GM23248 (cell line): ENCODE results near the gene MMP2. TPM values are rescaled to one million over a fixed set of nuclear protein-coding genes. Genes with fewer than 3 reads are reported as not detected.

ENCODE experiments used
- DNase-seq: peaks from one replicate; pipeline ENCODE4 v3.0.0-alpha.2; 2015
- H2AFZ ChIP-seq: fragments of 200-600 bp; sonication (generic); 2 replicates; pipeline ENCODE4 v1.6.1; 2016; ENCODE audit warnings: antibody characterized with exemption
- H3F3A ChIP-seq: fragments of 200-600 bp; sonication (generic); 2 replicates; pipeline ENCODE4 v1.6.1; 2016; ENCODE audit warnings: mild to moderate bottlenecking, antibody characterized with exemption, mixed run types; ENCODE audit not compliant: insufficient read depth
- H3K27ac ChIP-seq: fragments of 200-600 bp; sonication (generic); 2 replicates; pipeline ENCODE4 v1.5.1; 2016; ENCODE audit warnings: mild to moderate bottlenecking
- H3K27me3 ChIP-seq: fragments of 200-600 bp; sonication (generic); replicated peaks from 2 replicates; pipeline ENCODE4 v1.6.1; 2016; ENCODE audit warnings: mild to moderate bottlenecking; ENCODE audit not compliant: insufficient read depth
- H3K36me3 ChIP-seq: fragments of 200-600 bp; sonication (generic); 2 replicates; pipeline ENCODE4 v1.6.1; 2016; ENCODE audit warnings: low read depth, mild to moderate bottlenecking
- H3K4me1 ChIP-seq: fragments of 200-600 bp; sonication (generic); 2 replicates; pipeline ENCODE4 v1.6.1; 2016; ENCODE audit warnings: mild to moderate bottlenecking; ENCODE audit not compliant: insufficient read depth
- H3K4me2 ChIP-seq: fragments of 200-600 bp; sonication (generic); one replicate; pipeline ENCODE4 v1.6.1; 2016; ENCODE audit warnings: mild to moderate bottlenecking; ENCODE audit not compliant: unreplicated experiment
- H3K4me3 ChIP-seq: fragments of 200-600 bp; sonication (generic); 2 replicates; pipeline ENCODE4 v1.5.1; 2016; ENCODE audit warnings: mild to moderate bottlenecking
- H3K79me2 ChIP-seq: fragments of 200-600 bp; sonication (generic); 2 replicates; pipeline ENCODE4 v1.6.1; 2016; ENCODE audit warnings: mild to moderate bottlenecking; ENCODE audit not compliant: insufficient read depth
- H3K9ac ChIP-seq: fragments of 200-600 bp; sonication (generic); 2 replicates; pipeline ENCODE4 v1.6.1; 2016; ENCODE audit warnings: mild to moderate bottlenecking
- H3K9me2 ChIP-seq: fragments of 200-600 bp; sonication (generic); 2 replicates; pipeline ENCODE4 v1.6.1; 2016; ENCODE audit warnings: mixed run types, mild to moderate bottlenecking, moderate library complexity; ENCODE audit not compliant: insufficient read depth
- H3K9me3 ChIP-seq: fragments of 200-600 bp; sonication (generic); one replicate; pipeline ENCODE4 v1.6.1; 2017; ENCODE audit warnings: low read depth
- H4K20me1 ChIP-seq: fragments of 200-600 bp; sonication (generic); 2 replicates; pipeline ENCODE4 v1.6.0; 2016; ENCODE audit not compliant: insufficient read depth
- EZH2 ChIP-seq: fragments of 200-600 bp; sonication (generic); IDR thresholded peaks from 2 replicates; pipeline ENCODE4 v1.6.1; 2018; ENCODE audit warnings: antibody characterized with exemption, mild to moderate bottlenecking; ENCODE audit not compliant: insufficient read depth, poor library complexity, severe bottlenecking
- EZH2phosphoT487 ChIP-seq: fragments of 200-600 bp; sonication (generic); IDR thresholded peaks from 2 replicates; pipeline ENCODE4 v1.6.1; 2018; ENCODE audit warnings: antibody characterized with exemption, moderate library complexity, mild to moderate bottlenecking, low read depth; ENCODE audit not compliant: insufficient read depth
- WGBS, 2 experiments: methylation state at CpG; one replicate each; pipeline ENCODE4 v1.1.6; 2015 to 2017; ENCODE audit warnings: low lambda C conversion rate in 2 of 2, low coverage in 1 of 2; ENCODE audit errors: missing lambda C conversion rate in 2 of 2; 5-methylcytosine and 5-hydroxymethylcytosine counted together
- in situ Hi-C: fragments of 300-500 bp; cut with MboI; formaldehyde crosslinking; loops from 2 replicates; pipeline ENCODE4 v1.15.0; 2020
- polyA plus RNA-seq: library from polyadenylated mRNA; unstranded; fragments of >200 nt; fragmentation: Nextera tagmentation; extraction: Ambion mirVana; gene quantifications from 2 replicates; pipeline ENCODE4 v1.2.1, GENCODE V29; 2016
- total RNA-seq: library from RNA; depleted of rRNA; stranded (reverse); fragments of >200 nt; shearing (Covaris generic); gene quantifications from 2 replicates; pipeline ENCODE4 v1.2.3, GENCODE V29; 2014

Gene MMP2
- total and polyA plus RNA-seq, 2 experiments from 2014 or later: 1,299 to 1,484 TPM

DNA sequence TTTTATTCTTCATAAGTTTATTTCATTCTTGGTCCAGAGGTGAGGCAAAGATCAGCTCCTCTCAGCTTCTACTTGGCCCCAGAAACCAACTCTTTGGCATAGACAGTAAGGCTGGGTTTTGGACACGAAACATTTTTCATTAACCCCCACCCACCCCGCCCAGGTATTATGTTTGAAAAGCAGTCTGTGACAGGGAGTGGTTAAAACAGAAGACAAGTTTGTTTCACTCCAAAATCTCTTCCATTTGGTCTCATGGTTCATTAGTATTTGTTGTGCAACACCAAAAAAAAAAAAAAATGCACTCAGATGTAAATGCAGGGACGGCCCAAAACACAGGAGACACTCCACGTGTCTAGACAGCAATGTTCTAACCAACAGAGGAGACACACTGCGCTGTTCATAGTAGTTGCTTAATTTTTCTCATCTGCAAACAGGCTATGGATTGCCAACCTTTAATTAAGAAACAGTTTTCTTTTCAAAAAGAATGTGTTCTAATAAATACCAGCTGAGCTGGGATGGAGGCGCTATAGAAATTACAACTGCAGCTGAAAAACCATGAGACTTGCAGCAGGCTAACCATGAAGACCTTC, 39.8 kb upstream of the MMP2 start:
- Histone ChIP-seq H3K27me3 (peaks cover 52% of the 10 kb centered on the region), H3K79me2 (no peaks in the 10 kb centered on the region), H3K27ac (no peak overlapping the region), H4K20me1 (no peaks in the 10 kb centered on the region), H3K4me1 (peaks cover 11% of the 10 kb centered on the region; the same call in 1 of the 2 replicates), H3K36me3 (no peaks in the 10 kb centered on the region), H3K9me2 (no peaks in the 10 kb centered on the region), H3K9me3 (no peaks in the 10 kb centered on the region), H2AFZ (no peak overlapping the region), H3K4me3 (no peak overlapping the region), H3K9ac (no peak overlapping the region), H3K4me2 (no peak overlapping the region), H3F3A (0 out of 2 replicates have a peak, but pooled peaks cover 8% of the 10 kb centered on the region)
- TF ChIP-seq EZH2 (no peak), EZH2phosphoT487 (no peak)
- in situ Hi-C loops: no loop called here
- WGBS, 2 experiments: 2 to 3% methylated on average over 6 of the region's 6 CpGs
- peak; percentile 53 for DNase-seq

GRCh38 chr16:55443434-55444346, 35.3 kb upstream of the MMP2 start:
- H3K9me3 ChIP-seq: no peaks in the 10 kb centered on the region
- no peaks in the 10 kb centered on the region for H3K9me2 ChIP-seq
- no peaks in the 10 kb centered on the region for H4K20me1 ChIP-seq
- no peaks in the 10 kb centered on the region for H3K79me2 ChIP-seq
- no peak for DNase-seq
- TF ChIP-seq EZH2 (no peak), EZH2phosphoT487 (no peak)
- no peak overlapping the region for H2AFZ ChIP-seq
- 0 out of 2 replicates have a peak, but pooled peaks cover 8% of the 10 kb centered on the region for H3F3A ChIP-seq
- WGBS, 2 experiments: 43 to 44% methylated on average over 11 of the region's 11 CpGs
- no peaks in the 10 kb centered on the region for H3K36me3 ChIP-seq
- peaks cover 24% of the 10 kb centered on the region for H3K27me3 ChIP-seq
- no peak overlapping the region for H3K4me2 ChIP-seq
- H3K4me3 ChIP-seq: no peak overlapping the region
- in situ Hi-C loops: loop anchor here (10.0 kb wide), 1 partner anchor 401 kb away; no protein-coding TSS in a partner anchor
- H3K4me1 ChIP-seq: peaks cover 7% of the 10 kb centered on the region; the same call in 1 of the 2 replicates
- no peak overlapping the region for H3K27ac ChIP-seq
- H3K9ac ChIP-seq: no peak overlapping the region

DNA sequence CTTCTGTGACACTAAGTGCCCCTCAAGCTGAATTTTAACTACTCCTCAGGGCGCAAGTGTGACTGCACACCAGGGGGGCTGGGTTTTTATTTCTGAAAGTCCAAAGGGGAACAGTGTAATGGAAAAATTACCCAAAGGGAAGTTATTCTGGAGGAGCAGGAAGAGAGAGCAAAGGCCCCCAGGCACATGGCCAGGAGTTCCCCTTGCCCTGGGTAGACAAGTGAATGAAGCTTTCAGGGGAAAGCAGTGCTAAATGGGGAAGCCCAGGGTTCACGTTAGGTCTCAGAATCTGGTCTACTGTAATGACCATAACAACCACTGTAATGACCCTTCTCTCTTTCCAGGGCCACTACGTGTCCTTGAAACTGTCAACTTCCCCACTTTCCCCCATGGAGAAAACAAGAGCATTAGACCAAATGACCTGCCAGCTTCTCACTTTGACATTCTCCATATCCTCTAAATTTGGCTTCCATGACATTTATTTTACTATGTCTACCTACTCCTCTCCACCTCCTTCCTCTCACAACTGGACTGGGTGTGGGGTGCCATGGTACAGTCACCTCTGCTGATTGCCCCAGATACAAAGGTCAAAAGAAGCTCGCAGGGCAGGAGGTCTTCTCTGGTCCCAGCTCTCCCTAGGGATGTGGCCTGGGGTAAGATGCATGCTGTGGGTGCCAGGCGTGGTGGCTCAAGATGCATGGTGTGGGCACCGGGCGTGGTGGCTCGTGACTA, 34.1 kb upstream of the MMP2 start:
- no peaks in the 10 kb centered on the region for H3K9me2 ChIP-seq
- no peak overlapping the region for H3K27ac ChIP-seq
- no peaks in the 10 kb centered on the region for H4K20me1 ChIP-seq
- H3K36me3 ChIP-seq: no peaks in the 10 kb centered on the region
- H3K27me3 ChIP-seq: peaks cover 16% of the 10 kb centered on the region
- no peak overlapping the region for H3K4me3 ChIP-seq
- no peaks in the 10 kb centered on the region for H3K4me1 ChIP-seq
- no peak for DNase-seq
- H3F3A ChIP-seq: no peaks in the 10 kb centered on the region
- no peak overlapping the region for H2AFZ ChIP-seq
- no peak overlapping the region for H3K9ac ChIP-seq
- H3K79me2 ChIP-seq: no peaks in the 10 kb centered on the region
- in situ Hi-C loops: loop anchor here (10.0 kb wide), 1 partner anchor 400 kb away; no protein-coding TSS in a partner anchor
- 58 to 67% methylated on average over 8 of the region's 8 CpGs for WGBS, 2 experiments
- TF ChIP-seq EZH2phosphoT487 (no peak), EZH2 (no peak)
- no peaks in the 10 kb centered on the region for H3K9me3 ChIP-seq
- H3K4me2 ChIP-seq: no peak overlapping the region

GRCh38 chr16:55447231-55447630, 31.8 kb upstream of the MMP2 start:
- in situ Hi-C loops: loop anchor here (10.0 kb wide), 1 partner anchor 398 kb away; no protein-coding TSS in a partner anchor
- TF ChIP-seq EZH2phosphoT487 (no peak), EZH2 (no peak)

More at GRCh38 chr16:55447231-55447630, 31.8 kb upstream of the MMP2 start:
- Histone ChIP-seq H3K9me2 (no peaks in the 10 kb centered on the region), H3F3A (no peaks in the 10 kb centered on the region), H4K20me1 (no peaks in the 10 kb centered on the region), H3K4me1 (no peaks in the 10 kb centered on the region), H3K4me3 (no peak overlapping the region), H3K4me2 (no peak overlapping the region), H3K27ac (no peak overlapping the region), H3K36me3 (no peaks in the 10 kb centered on the region), H3K27me3 (0 out of 2 replicates have a peak, but pooled peaks cover 10% of the 10 kb centered on the region), H3K79me2 (no peaks in the 10 kb centered on the region), H3K9me3 (no peaks in the 10 kb centered on the region), H3K9ac (no peak overlapping the region), H2AFZ (no peak overlapping the region)
- DNase-seq: no peak
- 86 to 94% methylated on average over 12 of the region's 12 CpGs for WGBS, 2 experiments
